Measurements from ENCODE around the gene TBX2. TPM values are rescaled to one million over a fixed set of nuclear protein-coding genes. Genes with fewer than 3 reads are reported as not detected.
A peak's percentile ranks its signal among the peaks of the same experiment; 100 is the strongest.

TBX2 gene
- total RNA-seq, 1 donor from 2014 or later = 1.1 TPM

GRCh38 chr17:61366715-61367413, 32.8 kb upstream of the TBX2 start:
- Mint-ChIP-seq H3K4me1 (ENCODE audit: low read depth) (peaks cover 19% of the 10 kb centered on the region), H3K27me3 (peaks cover 43% of the 10 kb centered on the region), H3K36me3 (ENCODE audit: insufficient read depth) (no peaks in the 10 kb centered on the region), H3K9me3 (ENCODE audit: low read depth) (no peaks in the 10 kb centered on the region), H3K4me3 (ENCODE audit: low read depth) (no peak overlapping the region), H3K27ac (peak overlapping the region; percentile 44)
- no peak for TF ChIP-seq CTCF (IDR thresholded peaks at IDR 0.05; ENCODE audit: unreplicated experiment)
- no peak for DNase-seq (ENCODE audit: low spot score, unreplicated experiment)

GRCh38 chr17:61368049-61368831, 31.4 kb upstream of the TBX2 start:
- peaks cover 19% of the 10 kb centered on the region for H3K4me1 Mint-ChIP-seq (ENCODE audit: low read depth)
- H3K27ac Mint-ChIP-seq = no peak overlapping the region
- TF ChIP-seq CTCF (IDR thresholded peaks at IDR 0.05; ENCODE audit: unreplicated experiment) = no peak
- no peaks in the 10 kb centered on the region for H3K9me3 Mint-ChIP-seq (ENCODE audit: low read depth)
- peaks cover 36% of the 10 kb centered on the region for H3K27me3 Mint-ChIP-seq
- no peak overlapping the region for H3K4me3 Mint-ChIP-seq (ENCODE audit: low read depth)
- H3K36me3 Mint-ChIP-seq (ENCODE audit: insufficient read depth) = no peaks in the 10 kb centered on the region
- no peak for DNase-seq (ENCODE audit: low spot score, unreplicated experiment)

GRCh38 chr17:61368832-61369450, 30.7 kb upstream of the TBX2 start:
- no peak for TF ChIP-seq CTCF (IDR thresholded peaks at IDR 0.05; ENCODE audit: unreplicated experiment)
- Mint-ChIP-seq H3K27me3 (peaks cover 36% of the 10 kb centered on the region), H3K36me3 (ENCODE audit: insufficient read depth) (no peaks in the 10 kb centered on the region), H3K27ac (no peak overlapping the region), H3K4me3 (ENCODE audit: low read depth) (no peak overlapping the region), H3K4me1 (ENCODE audit: low read depth) (peaks cover 16% of the 10 kb centered on the region), H3K9me3 (ENCODE audit: low read depth) (no peaks in the 10 kb centered on the region)
- DNase-seq (ENCODE audit: low spot score, unreplicated experiment) = no peak

GRCh38 chr17:61369751-61370150, 29.9 kb upstream of the TBX2 start:
- Mint-ChIP-seq H3K9me3 (ENCODE audit: low read depth) (no peaks in the 10 kb centered on the region), H3K27me3 (peaks cover 36% of the 10 kb centered on the region), H3K36me3 (ENCODE audit: insufficient read depth) (no peaks in the 10 kb centered on the region), H3K4me3 (ENCODE audit: low read depth) (no peak overlapping the region), H3K4me1 (ENCODE audit: low read depth) (peaks cover 16% of the 10 kb centered on the region), H3K27ac (no peak overlapping the region)
- DNase-seq (ENCODE audit: low spot score, unreplicated experiment) = no peak
- no peak for TF ChIP-seq CTCF (IDR thresholded peaks at IDR 0.05; ENCODE audit: unreplicated experiment)

- Mint-ChIP-seq H3K36me3 (ENCODE audit: insufficient read depth) (no peaks in the 10 kb centered on the region), H3K4me3 (ENCODE audit: low read depth) (no peak overlapping the region), H3K27me3 (peaks cover 31% of the 10 kb centered on the region), H3K4me1 (ENCODE audit: low read depth) (peaks cover 9% of the 10 kb centered on the region), H3K27ac (no peak overlapping the region), H3K9me3 (ENCODE audit: low read depth) (no peaks in the 10 kb centered on the region)
- DNase-seq (ENCODE audit: low spot score, unreplicated experiment) = no peak
- no peak for TF ChIP-seq CTCF (IDR thresholded peaks at IDR 0.05; ENCODE audit: unreplicated experiment)
Observed at GRCh38 chr17:61371179-61371578, 28.5 kb upstream of the TBX2 start.

All from progenitor cell of endocrine pancreas (in vitro differentiated cells).